ENCODE measurements around the gene RRP1B. TPM values are rescaled to one million over a fixed set of nuclear protein-coding genes. Genes with fewer than 3 reads are reported as not detected.

RRP1B gene
- total RNA-seq, 1 donor = 17.4 TPM

GRCh38 chr21:43701936-43702784, 42.8 kb downstream of the RRP1B start:
- no peak overlapping the region for H2AFZ ChIP-seq (ENCODE audit: low read length)
- peaks cover 6% of the 10 kb centered on the region for H3K4me1 ChIP-seq (ENCODE audit: insufficient read depth, low read length)
- no peaks in the 10 kb centered on the region for H3K79me2 ChIP-seq (ENCODE audit: insufficient read depth, low read length)
- no peak overlapping the region for H3K4me3 ChIP-seq (ENCODE audit: insufficient read depth, low read length)
- peaks cover 3% of the 10 kb centered on the region for H3K27me3 ChIP-seq (ENCODE audit: insufficient read depth, low read length)
- DNase-seq (ENCODE audit: insufficient read length, low spot score, missing footprints) = peak; percentile 29
- TF ChIP-seq CTCF (IDR thresholded peaks at IDR 0.05; ENCODE audit: extremely low read depth, low read depth, low read length) = no peak
- H3K36me3 ChIP-seq (ENCODE audit: insufficient read depth, low read length) = no peaks in the 10 kb centered on the region
- H3K27ac ChIP-seq (ENCODE audit: low read depth, low read length) = no peak overlapping the region
- no peaks in the 10 kb centered on the region for H3K9me3 ChIP-seq (ENCODE audit: low read depth, low read length)
- no peak overlapping the region for H3K4me2 ChIP-seq (ENCODE audit: insufficient read depth, low read length)
- no peaks in the 10 kb centered on the region for H4K20me1 ChIP-seq (ENCODE audit: insufficient read depth, low read length)

- H2AFZ ChIP-seq (ENCODE audit: low read length) = no peak overlapping the region
- peaks cover 3% of the 10 kb centered on the region for H3K27me3 ChIP-seq (ENCODE audit: insufficient read depth, low read length)
- no peaks in the 10 kb centered on the region for H3K9me3 ChIP-seq (ENCODE audit: low read depth, low read length)
- no peak for TF ChIP-seq CTCF (IDR thresholded peaks at IDR 0.05; ENCODE audit: extremely low read depth, low read depth, low read length)
- no peaks in the 10 kb centered on the region for H3K79me2 ChIP-seq (ENCODE audit: insufficient read depth, low read length)
- peaks cover 6% of the 10 kb centered on the region for H3K4me1 ChIP-seq (ENCODE audit: insufficient read depth, low read length)
- no peak overlapping the region for H3K27ac ChIP-seq (ENCODE audit: low read depth, low read length)
- DNase-seq (ENCODE audit: insufficient read length, low spot score, missing footprints) = peak; percentile 62
- H3K4me2 ChIP-seq (ENCODE audit: insufficient read depth, low read length) = no peak overlapping the region
- H4K20me1 ChIP-seq (ENCODE audit: insufficient read depth, low read length) = no peaks in the 10 kb centered on the region
- no peaks in the 10 kb centered on the region for H3K36me3 ChIP-seq (ENCODE audit: insufficient read depth, low read length)
- no peak overlapping the region for H3K4me3 ChIP-seq (ENCODE audit: insufficient read depth, low read length)
Measured at GRCh38 chr21:43702785-43703034, 43.4 kb downstream of the RRP1B start.

GRCh38 chr21:43703035-43703880, 43.9 kb downstream of the RRP1B start:
- H3K36me3 ChIP-seq (ENCODE audit: insufficient read depth, low read length) = no peaks in the 10 kb centered on the region
- no peaks in the 10 kb centered on the region for H3K79me2 ChIP-seq (ENCODE audit: insufficient read depth, low read length)
- H3K4me2 ChIP-seq (ENCODE audit: insufficient read depth, low read length) = no peak overlapping the region
- no peak overlapping the region for H3K4me3 ChIP-seq (ENCODE audit: insufficient read depth, low read length)
- H3K9me3 ChIP-seq (ENCODE audit: low read depth, low read length) = no peaks in the 10 kb centered on the region
- peak overlapping the region; percentile 31 for H2AFZ ChIP-seq (ENCODE audit: low read length)
- DNase-seq (ENCODE audit: insufficient read length, low spot score, missing footprints) = peak; percentile 79
- H3K27ac ChIP-seq (ENCODE audit: low read depth, low read length) = no peak overlapping the region
- H4K20me1 ChIP-seq (ENCODE audit: insufficient read depth, low read length) = no peaks in the 10 kb centered on the region
- H3K4me1 ChIP-seq (ENCODE audit: insufficient read depth, low read length) = peaks cover 6% of the 10 kb centered on the region
- peaks cover 3% of the 10 kb centered on the region for H3K27me3 ChIP-seq (ENCODE audit: insufficient read depth, low read length)
- TF ChIP-seq CTCF (IDR thresholded peaks at IDR 0.05; ENCODE audit: extremely low read depth, low read depth, low read length) = no peak

GRCh38 chr21:43707462-43707861, 48.1 kb downstream of the RRP1B start:
- no peak overlapping the region for H3K4me2 ChIP-seq (ENCODE audit: insufficient read depth, low read length)
- H4K20me1 ChIP-seq (ENCODE audit: insufficient read depth, low read length) = no peaks in the 10 kb centered on the region
- no peaks in the 10 kb centered on the region for H3K36me3 ChIP-seq (ENCODE audit: insufficient read depth, low read length)
- DNase-seq (ENCODE audit: insufficient read length, low spot score, missing footprints) = peak; percentile 32
- no peak overlapping the region for H3K4me3 ChIP-seq (ENCODE audit: insufficient read depth, low read length)
- H2AFZ ChIP-seq (ENCODE audit: low read length) = no peak overlapping the region
- H3K9me3 ChIP-seq (ENCODE audit: low read depth, low read length) = no peaks in the 10 kb centered on the region
- H3K79me2 ChIP-seq (ENCODE audit: insufficient read depth, low read length) = no peaks in the 10 kb centered on the region
- no peak overlapping the region for H3K27ac ChIP-seq (ENCODE audit: low read depth, low read length)
- no peaks in the 10 kb centered on the region for H3K27me3 ChIP-seq (ENCODE audit: insufficient read depth, low read length)
- no peak for TF ChIP-seq CTCF (IDR thresholded peaks at IDR 0.05; ENCODE audit: extremely low read depth, low read depth, low read length)
- peaks cover 13% of the 10 kb centered on the region for H3K4me1 ChIP-seq (ENCODE audit: insufficient read depth, low read length)
